Upper lobe of left lung (tissue), 4 donors: Measurements from ENCODE around the gene VASP.

Source experiments
- POLR2A ChIP-seq, 4 donors: fragments of 450-650 bp; IDR thresholded peaks; one replicate each; pipeline ENCODE4 v1.5.1; 2016 to 2017; ENCODE audit warnings: antibody characterized with exemption in 4 of 4, mild to moderate bottlenecking in 2 of 4
- POLR2AphosphoS5 ChIP-seq, 2 donors: sonication (generic); formaldehyde crosslinking; IDR thresholded peaks; one replicate each; pipeline ENCODE4 v1.5.1; 2017; ENCODE audit warnings: antibody characterized with exemption in 2 of 2
- TF ChIP-seq, protein P1 (sequence below), 6 experiments: fragments of 450-650 bp in 4 of 6; fragments of 200-600 bp in 2 of 6; sonication (generic) in 2 of 6; IDR thresholded peaks; one replicate each; pipeline ENCODE4 v1.5.1; 2016 to 2019; ENCODE audit warnings: antibody characterized with exemption in 6 of 6

DNA sequence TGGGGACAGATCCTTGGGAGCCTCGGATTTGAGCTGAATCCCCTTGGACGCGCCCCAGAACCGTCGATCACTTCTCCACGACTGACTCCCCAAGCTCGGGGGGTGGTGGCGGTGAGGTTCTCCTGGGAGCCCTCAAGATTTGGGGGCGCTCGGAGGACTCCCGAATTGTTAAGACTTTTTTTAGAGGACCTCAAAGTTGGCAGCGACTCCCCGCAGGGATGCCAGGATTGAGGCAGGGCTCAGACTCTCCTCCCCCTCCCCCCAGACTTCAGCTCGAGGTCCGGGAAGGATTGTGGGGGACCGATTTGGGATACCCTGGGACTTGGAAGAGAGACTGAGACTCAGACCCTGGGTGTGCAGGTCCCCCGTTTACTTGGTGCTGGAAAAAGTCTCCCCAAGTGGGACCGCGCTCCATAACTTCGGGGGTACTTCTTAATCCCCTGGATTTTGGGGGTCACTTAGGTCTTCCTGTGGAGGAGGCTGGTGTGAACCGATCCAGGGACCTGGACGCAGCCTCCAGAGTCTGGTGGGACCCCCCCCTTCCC is 665 bp downstream of the VASP start:
- TF ChIP-seq, protein P1, sequence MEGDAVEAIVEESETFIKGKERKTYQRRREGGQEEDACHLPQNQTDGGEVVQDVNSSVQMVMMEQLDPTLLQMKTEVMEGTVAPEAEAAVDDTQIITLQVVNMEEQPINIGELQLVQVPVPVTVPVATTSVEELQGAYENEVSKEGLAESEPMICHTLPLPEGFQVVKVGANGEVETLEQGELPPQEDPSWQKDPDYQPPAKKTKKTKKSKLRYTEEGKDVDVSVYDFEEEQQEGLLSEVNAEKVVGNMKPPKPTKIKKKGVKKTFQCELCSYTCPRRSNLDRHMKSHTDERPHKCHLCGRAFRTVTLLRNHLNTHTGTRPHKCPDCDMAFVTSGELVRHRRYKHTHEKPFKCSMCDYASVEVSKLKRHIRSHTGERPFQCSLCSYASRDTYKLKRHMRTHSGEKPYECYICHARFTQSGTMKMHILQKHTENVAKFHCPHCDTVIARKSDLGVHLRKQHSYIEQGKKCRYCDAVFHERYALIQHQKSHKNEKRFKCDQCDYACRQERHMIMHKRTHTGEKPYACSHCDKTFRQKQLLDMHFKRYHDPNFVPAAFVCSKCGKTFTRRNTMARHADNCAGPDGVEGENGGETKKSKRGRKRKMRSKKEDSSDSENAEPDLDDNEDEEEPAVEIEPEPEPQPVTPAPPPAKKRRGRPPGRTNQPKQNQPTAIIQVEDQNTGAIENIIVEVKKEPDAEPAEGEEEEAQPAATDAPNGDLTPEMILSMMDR (IDR thresholded peaks at IDR 0.05) = no peak
- no peak for TF ChIP-seq POLR2A (IDR thresholded peaks at IDR 0.05)
- no peak for TF ChIP-seq POLR2AphosphoS5 (IDR thresholded peaks at IDR 0.05)
